ENCODE data around the gene MACROD1. TPM values are rescaled to one million over a fixed set of nuclear protein-coding genes. Genes with fewer than 3 reads are reported as not detected.

The MACROD1 gene
- total and polyA plus RNA-seq, 9 of the 15 experiments (the other 6 are each of a cell fraction or from before 2014, with no cell fraction given): 1.1 to 60.0 (median 26.4) TPM

- intact Hi-C loops (cut with micrococcal nuclease): no loop called here
- CTCF ChIA-PET (ENCODE audit: low intra/inter-chr PET ratio): no interaction called here
- Histone ChIP-seq H3K9me1 (ENCODE audit: control insufficient read depth, insufficient read depth, low read length) (peaks cover 5% of the 10 kb centered on the region), H3K9me3 (replicated peaks; ENCODE audit: control insufficient read depth, insufficient read depth, low read depth, low read length) (no peaks in the 10 kb centered on the region), H3K9ac (ENCODE audit: insufficient read depth in 1 of 2, low read depth in 2 of 2, low read length in 2 of 2) (peak overlapping the region in 1 of 2 experiments; percentile 35; a peak in 2 of 4 replicates), H3K27me3 (ENCODE audit: control insufficient read depth in 2 of 2, insufficient read depth in 2 of 2, low read length in 2 of 2) (no peaks in the 10 kb centered on the region), H3K4me1 (replicated peaks in 1 of 2; ENCODE audit: control insufficient read depth in 2 of 2, insufficient read depth in 2 of 2, low read length in 2 of 2) (peaks cover 8 to 54% of the 10 kb centered on the region in 2 experiments; a peak in 4 of 5 replicates), H2AFZ (ENCODE audit: low read depth, low read length) (no peak overlapping the region), H3K4me3 (no peak overlapping the region), H3K79me2 (ENCODE audit: control insufficient read depth, insufficient read depth, low read length) (no peaks in the 10 kb centered on the region), H3K4me2 (ENCODE audit: insufficient read depth, low read length) (no peak overlapping the region), H3K27ac (ENCODE audit: extremely low read depth, low read depth, low read length) (no peak overlapping the region), H3K36me3 (ENCODE audit: control insufficient read depth, insufficient read depth, low read length) (no peaks in the 10 kb centered on the region), H4K20me1 (replicated peaks; ENCODE audit: control insufficient read depth, insufficient read depth, low read length) (peaks cover 79% of the 10 kb centered on the region)
- POLR2A ChIA-PET: interaction anchor here (0.5 to 0.8 kb wide), 2 partner anchors 9 to 75 kb away, joined by 3 read pairs; no protein-coding TSS in a partner anchor
- TF ChIP-seq TAF7 (tag; IDR thresholded peaks at IDR 0.05): no peak
- no peak for TF ChIP-seq CHD1 (IDR thresholded peaks at IDR 0.05; ENCODE audit: low read length)
- no peak for TF ChIP-seq TCF7 (IDR thresholded peaks at IDR 0.05; ENCODE audit: borderline replicate concordance)
- TF ChIP-seq, protein P1, sequence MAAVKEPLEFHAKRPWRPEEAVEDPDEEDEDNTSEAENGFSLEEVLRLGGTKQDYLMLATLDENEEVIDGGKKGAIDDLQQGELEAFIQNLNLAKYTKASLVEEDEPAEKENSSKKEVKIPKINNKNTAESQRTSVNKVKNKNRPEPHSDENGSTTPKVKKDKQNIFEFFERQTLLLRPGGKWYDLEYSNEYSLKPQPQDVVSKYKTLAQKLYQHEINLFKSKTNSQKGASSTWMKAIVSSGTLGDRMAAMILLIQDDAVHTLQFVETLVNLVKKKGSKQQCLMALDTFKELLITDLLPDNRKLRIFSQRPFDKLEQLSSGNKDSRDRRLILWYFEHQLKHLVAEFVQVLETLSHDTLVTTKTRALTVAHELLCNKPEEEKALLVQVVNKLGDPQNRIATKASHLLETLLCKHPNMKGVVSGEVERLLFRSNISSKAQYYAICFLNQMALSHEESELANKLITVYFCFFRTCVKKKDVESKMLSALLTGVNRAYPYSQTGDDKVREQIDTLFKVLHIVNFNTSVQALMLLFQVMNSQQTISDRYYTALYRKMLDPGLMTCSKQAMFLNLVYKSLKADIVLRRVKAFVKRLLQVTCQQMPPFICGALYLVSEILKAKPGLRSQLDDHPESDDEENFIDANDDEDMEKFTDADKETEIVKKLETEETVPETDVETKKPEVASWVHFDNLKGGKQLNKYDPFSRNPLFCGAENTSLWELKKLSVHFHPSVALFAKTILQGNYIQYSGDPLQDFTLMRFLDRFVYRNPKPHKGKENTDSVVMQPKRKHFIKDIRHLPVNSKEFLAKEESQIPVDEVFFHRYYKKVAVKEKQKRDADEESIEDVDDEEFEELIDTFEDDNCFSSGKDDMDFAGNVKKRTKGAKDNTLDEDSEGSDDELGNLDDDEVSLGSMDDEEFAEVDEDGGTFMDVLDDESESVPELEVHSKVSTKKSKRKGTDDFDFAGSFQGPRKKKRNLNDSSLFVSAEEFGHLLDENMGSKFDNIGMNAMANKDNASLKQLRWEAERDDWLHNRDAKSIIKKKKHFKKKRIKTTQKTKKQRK (IDR thresholded peaks at IDR 0.05; ENCODE audit: borderline replicate concordance, low read depth, low read length): no peak
- no peak for TF ChIP-seq NFE2 (IDR thresholded peaks at IDR 0.05; ENCODE audit: low read depth)
- no peak for TF ChIP-seq ZNF57 (CRISPR knock-in tag; IDR thresholded peaks at IDR 0.05)
- no peak for TF ChIP-seq GATAD2A (IDR thresholded peaks at IDR 0.05)
- no peak for TF ChIP-seq ZNF561 (CRISPR knock-in tag; conservative IDR thresholded peaks at IDR 0.05)
- TF ChIP-seq ARID2 (IDR thresholded peaks at IDR 0.05): no peak
- ATAC-seq (no peak), DNase-seq (ENCODE audit: extremely low read depth in 1 of 4, low spot score in 3 of 4) (no peak), FAIRE-seq (no peak)
- no TSS peak for BruUV-seq (replicated peaks)
- in situ Hi-C loops (cut with MboI): no loop called here
- 41% methylated on average over 4 of the region's 13 CpGs for WGBS (ENCODE audit: insufficient coverage, low coverage, missing lambda C conversion rate)
Measured at GRCh38 chr11:64056861-64057260, 109.1 kb downstream of the MACROD1 start.
